Keratinocyte (primary cell): ENCODE results near the gene CCL11. TPM values are rescaled to one million over a fixed set of nuclear protein-coding genes. Genes with fewer than 3 reads are reported as not detected.

ENCODE experiments used
- DNase-seq: peaks from one replicate; pipeline ENCODE4 v3.0.0-alpha.2; 2011; ENCODE audit warnings: low read depth, missing footprints, low spot score
- FAIRE-seq: peaks from 2 replicates; lab custom pipeline; 2011; peaks lifted over from hg19 to GRCh38; lab: Jason Lieb, UNC
- H2AFZ ChIP-seq: 2 replicates; pipeline ENCODE4 v1.6.0; 2012; ENCODE audit warnings: low read length, control low read depth, inconsistent platforms; ENCODE audit not compliant: control insufficient read depth
- H3K27ac ChIP-seq: 2 replicates; pipeline ENCODE4 v1.5.1; 2011; ENCODE audit warnings: low read length; ENCODE audit not compliant: control insufficient read depth, insufficient read depth
- H3K27me3 ChIP-seq: 3 replicates; pipeline ENCODE4 v1.6.0; 2011; ENCODE audit warnings: low read length; ENCODE audit not compliant: control insufficient read depth, insufficient read depth; ENCODE audit errors: extremely low read depth
- H3K36me3 ChIP-seq, 2 experiments: 2 replicates in 1 of 2; 3 replicates in 1 of 2; pipeline ENCODE4 v1.5.1; 2011; ENCODE audit warnings: low read length in 2 of 2, mild to moderate bottlenecking in 1 of 2; ENCODE audit not compliant: control insufficient read depth in 2 of 2, insufficient read depth in 2 of 2; ENCODE audit errors: extremely low read depth in 1 of 2
- H3K4me1 ChIP-seq: 3 replicates; pipeline ENCODE4 v1.5.1; 2011; ENCODE audit warnings: low read length; ENCODE audit not compliant: control insufficient read depth, insufficient read depth; ENCODE audit errors: extremely low read depth
- H3K4me2 ChIP-seq: 3 replicates; pipeline ENCODE4 v1.6.0; 2011; ENCODE audit warnings: low read depth, low read length; ENCODE audit not compliant: control insufficient read depth, insufficient read depth; ENCODE audit errors: extremely low read depth
- H3K4me3 ChIP-seq, 3 experiments: fragments of 200-600 bp in 1 of 3; sonication (generic) in 1 of 3; 2 replicates in 2 of 3; 3 replicates in 1 of 3; pipeline ENCODE4 v1.5.1; 2011 to 2016; ENCODE audit warnings: low read length in 3 of 3, mild to moderate bottlenecking in 3 of 3, control low read depth in 2 of 3, inconsistent platforms in 1 of 3, low read depth in 1 of 3, mixed read lengths in 1 of 3, mixed run types in 1 of 3, moderate library complexity in 1 of 3; ENCODE audit not compliant: control insufficient read depth in 2 of 3, insufficient read depth in 2 of 3; ENCODE audit errors: extremely low read depth in 1 of 3
- H3K79me2 ChIP-seq: 2 replicates; pipeline ENCODE4 v1.6.0; 2012; ENCODE audit warnings: low read length; ENCODE audit not compliant: control insufficient read depth, insufficient read depth
- H3K9ac ChIP-seq: 3 replicates; pipeline ENCODE4 v1.6.0; 2011; ENCODE audit warnings: low read length; ENCODE audit not compliant: control insufficient read depth, insufficient read depth; ENCODE audit errors: extremely low read depth
- H3K9me1 ChIP-seq: 3 replicates; pipeline ENCODE4 v1.6.0; 2011; ENCODE audit warnings: low read length; ENCODE audit not compliant: control insufficient read depth, insufficient read depth; ENCODE audit errors: extremely low read depth
- H3K9me3 ChIP-seq: 2 replicates; pipeline ENCODE4 v1.5.1; 2012; ENCODE audit warnings: low read depth, low read length; ENCODE audit not compliant: control insufficient read depth
- H4K20me1 ChIP-seq: 3 replicates; pipeline ENCODE4 v1.6.0; 2011; ENCODE audit warnings: low read length; ENCODE audit not compliant: control insufficient read depth, insufficient read depth; ENCODE audit errors: extremely low read depth
- CTCF ChIP-seq, 3 experiments: IDR thresholded peaks in 1 of 3; conservative IDR thresholded peaks in 1 of 3; optimal IDR thresholded peaks in 1 of 3; 2 replicates in 2 of 3; 3 replicates in 1 of 3; pipeline versions ENCODE3 to v1.5.1; 2011; ENCODE audit warnings: low read length in 3 of 3, mild to moderate bottlenecking in 3 of 3, moderate library complexity in 2 of 3, control low read depth in 1 of 3, inconsistent platforms in 1 of 3; ENCODE audit not compliant: insufficient read depth in 2 of 3; ENCODE audit errors: extremely low read depth in 1 of 3
- EZH2 ChIP-seq: IDR thresholded peaks from one replicate; pipeline ENCODE4 v1.6.1; 2012; ENCODE audit warnings: inconsistent platforms, mild to moderate bottlenecking, low read length, moderate library complexity
- dilution Hi-C: fragments of 300-500 bp; cut with MboI; formaldehyde crosslinking; loops from one replicate; pipeline ENCODE4 v1.7.0; 2020; ENCODE audit warnings: low sequenced_read_pairs; ENCODE audit not compliant: extremely low pct_ligation_motif_present
- polyA plus RNA-seq, 5 experiments: library from polyadenylated mRNA; depleted of rRNA in 3 of 5; stranded (reverse) in 3 of 5; stranded (forward) in 1 of 5; unstranded in 1 of 5; fragments of >200 nt; gene quantifications; 1 replicate in 1 of 5; 2 replicates in 3 of 5; 3 replicates in 1 of 5; pipeline versions ENCODE4 v1.2.1 to v1.2.3, GENCODE V29; 2011 to 2012; ENCODE audit warnings: missing spikeins in 2 of 5, low read depth in 1 of 5, low replicate concordance in 1 of 5

Gene CCL11
- polyA plus RNA-seq, 1 donor (not counting 4 experiments of a cell fraction or from before 2014, with no cell fraction given): not detected

- Histone ChIP-seq H2AFZ (no peak overlapping the region), H3K4me2 (no peak overlapping the region), H3K27ac (no peak overlapping the region), H3K9ac (no peak overlapping the region), H4K20me1 (no peaks in the 10 kb centered on the region), H3K9me1 (no peaks in the 10 kb centered on the region), H3K4me3 (no peak overlapping the region), H3K36me3 (no peaks in the 10 kb centered on the region), H3K4me1 (peaks cover 11% of the 10 kb centered on the region), H3K9me3 (no peaks in the 10 kb centered on the region), H3K79me2 (no peaks in the 10 kb centered on the region), H3K27me3 (no peaks in the 10 kb centered on the region)
- DNase-seq (no peak), FAIRE-seq (no peak)
- TF ChIP-seq CTCF (optimal IDR thresholded peaks at IDR 0.05 in 1 of 3, IDR thresholded peaks at IDR 0.05 in 1 of 3, conservative IDR thresholded peaks at IDR 0.05 in 1 of 3; ENCODE audit: extremely low read depth in 1 of 3, insufficient read depth in 2 of 3, low read length in 3 of 3): no peak
- dilution Hi-C loops: no loop called here
Observed at GRCh38 chr17:34249061-34249460, 36.5 kb upstream of the CCL11 start.

- FAIRE-seq: no peak
Observed at GRCh38 chr17:34249478-34249877, 36.1 kb upstream of the CCL11 start.

More at GRCh38 chr17:34249478-34249877, 36.1 kb upstream of the CCL11 start:
- H3K79me2 ChIP-seq: no peaks in the 10 kb centered on the region
- H2AFZ ChIP-seq: no peak overlapping the region
- no peaks in the 10 kb centered on the region for H3K27me3 ChIP-seq
- no peak overlapping the region for H3K4me2 ChIP-seq
- H3K9me1 ChIP-seq: no peaks in the 10 kb centered on the region
- no peak for TF ChIP-seq EZH2
- no peak for TF ChIP-seq CTCF (optimal IDR thresholded peaks at IDR 0.05 in 1 of 3, IDR thresholded peaks at IDR 0.05 in 1 of 3, conservative IDR thresholded peaks at IDR 0.05 in 1 of 3; ENCODE audit: extremely low read depth in 1 of 3, insufficient read depth in 2 of 3, low read length in 3 of 3)
- no peak overlapping the region for H3K9ac ChIP-seq
- H3K4me1 ChIP-seq: peaks cover 15% of the 10 kb centered on the region
- no peaks in the 10 kb centered on the region for H3K36me3 ChIP-seq
- DNase-seq: no peak
- H3K27ac ChIP-seq: no peak overlapping the region
- dilution Hi-C loops: no loop called here
- no peaks in the 10 kb centered on the region for H3K9me3 ChIP-seq
- no peak overlapping the region for H3K4me3 ChIP-seq
- H4K20me1 ChIP-seq: no peaks in the 10 kb centered on the region
